GM19467 (cell line): ENCODE data around the gene RNF213.

ENCODE experiments used
- ATAC-seq: cut with Tn5 transposase; IDR thresholded peaks from one replicate; pipeline ENCODE4 v1.9.1; 2021; ENCODE audit warnings: mild to moderate bottlenecking, moderate library complexity; ENCODE audit not compliant: unreplicated experiment

RNF213 gene

GRCh38 chr17:80346498-80347275 is 86.0 kb downstream of the RNF213 start:
- ATAC-seq = no peak

GRCh38 chr17:80347536-80347935 is 86.9 kb downstream of the RNF213 start:
- ATAC-seq = no peak

- no peak for ATAC-seq
Observed at GRCh38 chr17:80347948-80348351, 87.3 kb downstream of the RNF213 start.

GRCh38 chr17:80348551-80349150 is 88.0 kb downstream of the RNF213 start:
- ATAC-seq = no peak

- ATAC-seq = no peak
Observed at GRCh38 chr17:80349151-80349651, 88.5 kb downstream of the RNF213 start.

- ATAC-seq = no peak
Observed at GRCh38 chr17:80349751-80350150, 89.1 kb downstream of the RNF213 start.

- ATAC-seq = no peak
Observed at GRCh38 chr17:80352216-80352895, 91.7 kb downstream of the RNF213 start.

- ATAC-seq = no peak
Observed at GRCh38 chr17:80352991-80353665, 92.5 kb downstream of the RNF213 start.

GRCh38 chr17:80353718-80354275 is 93.1 kb downstream of the RNF213 start:
- no peak for ATAC-seq

GRCh38 chr17:80354336-80354735 is 93.7 kb downstream of the RNF213 start:
- ATAC-seq = no peak

GRCh38 chr17:80356231-80356856 is 95.7 kb downstream of the RNF213 start:
- no peak for ATAC-seq

- no peak for ATAC-seq
Observed at GRCh38 chr17:80358131-80358530, 97.5 kb downstream of the RNF213 start.

- no peak for ATAC-seq
Observed at GRCh38 chr17:80358861-80359260, 98.2 kb downstream of the RNF213 start.

- no peak for ATAC-seq
Observed at GRCh38 chr17:80359422-80360110, 98.9 kb downstream of the RNF213 start.

- ATAC-seq = no peak
Observed at GRCh38 chr17:80360396-80360795, 99.7 kb downstream of the RNF213 start.

GRCh38 chr17:80361495-80362220 is 101.0 kb downstream of the RNF213 start:
- ATAC-seq = no peak

GRCh38 chr17:80362428-80363119 is 101.9 kb downstream of the RNF213 start:
- no peak for ATAC-seq

GRCh38 chr17:80363120-80363515 is 102.5 kb downstream of the RNF213 start:
- ATAC-seq = no peak
